ENCODE data around the gene DAB2IP.
"Not testable (repeated sequence)": the region's sequence is repeated elsewhere in the genome, so short reads cannot be mapped to it uniquely, and the experiment has no call there.

DAB2IP gene

GRCh38 chr9:121613009-121613752 lies 38.3 kb upstream of the DAB2IP start:
- no peaks in the 10 kb centered on the region for H3K9me3 ChIP-seq (ENCODE audit: low read length)
- no peak overlapping the region for H3K9ac ChIP-seq (ENCODE audit: low read length)
- H3K79me2 ChIP-seq (ENCODE audit: insufficient read depth, low read length) = no peaks in the 10 kb centered on the region
- no peak overlapping the region for H3K4me2 ChIP-seq (ENCODE audit: low read length)
- no peaks in the 10 kb centered on the region for H3F3A ChIP-seq (ENCODE audit: insufficient read depth, low read length)
- no peaks in the 10 kb centered on the region for H3K4me1 ChIP-seq (ENCODE audit: insufficient read depth, low read length, severe bottlenecking)
- no peak overlapping the region for H3K27ac ChIP-seq (ENCODE audit: low read depth, low read length, poor library complexity, severe bottlenecking)
- H2AFZ ChIP-seq (ENCODE audit: low read length) = no peak overlapping the region
- no peak for TF ChIP-seq EZH2 (IDR thresholded peaks at IDR 0.05; ENCODE audit: borderline replicate concordance, low read length)
- no peak for TF ChIP-seq CTCF (IDR thresholded peaks at IDR 0.05; ENCODE audit: low read length)
- no peaks in the 10 kb centered on the region; the same call in none of the 2 replicates for H3K27me3 ChIP-seq (ENCODE audit: insufficient read depth, low read length)
- H3K4me3 ChIP-seq (ENCODE audit: low read depth, low read length, poor library complexity, severe bottlenecking) = no peak overlapping the region
- H4K20me1 ChIP-seq (ENCODE audit: insufficient read depth, low read length) = no peaks in the 10 kb centered on the region
- H3K9me2 ChIP-seq (ENCODE audit: low read depth, low read length) = no peaks in the 10 kb centered on the region
- H3K36me3 ChIP-seq (ENCODE audit: insufficient read depth, low read length) = no peaks in the 10 kb centered on the region

GRCh38 chr9:121616123-121616755 lies 35.2 kb upstream of the DAB2IP start:
- Histone ChIP-seq H3K79me2 (ENCODE audit: insufficient read depth, low read length) (no peaks in the 10 kb centered on the region), H3K9me2 (ENCODE audit: low read depth, low read length) (no peaks in the 10 kb centered on the region), H2AFZ (ENCODE audit: low read length) (no peak overlapping the region), H3K36me3 (ENCODE audit: insufficient read depth, low read length) (no peaks in the 10 kb centered on the region), H3K4me3 (ENCODE audit: low read depth, low read length, poor library complexity, severe bottlenecking) (no peak overlapping the region), H3K4me2 (ENCODE audit: low read length) (no peak overlapping the region), H4K20me1 (ENCODE audit: insufficient read depth, low read length) (no peaks in the 10 kb centered on the region), H3K4me1 (ENCODE audit: insufficient read depth, low read length, severe bottlenecking) (no peaks in the 10 kb centered on the region), H3K27me3 (ENCODE audit: insufficient read depth, low read length) (no peaks in the 10 kb centered on the region; the same call in 1 of the 2 replicates), H3K9ac (ENCODE audit: low read length) (no peak overlapping the region), H3K27ac (ENCODE audit: low read depth, low read length, poor library complexity, severe bottlenecking) (no peak overlapping the region), H3F3A (ENCODE audit: insufficient read depth, low read length) (no peaks in the 10 kb centered on the region), H3K9me3 (ENCODE audit: low read length) (no peaks in the 10 kb centered on the region)
- TF ChIP-seq EZH2 (IDR thresholded peaks at IDR 0.05; ENCODE audit: borderline replicate concordance, low read length) (no peak), CTCF (IDR thresholded peaks at IDR 0.05; ENCODE audit: low read length) (no peak)

- Histone ChIP-seq H3K36me3 (ENCODE audit: insufficient read depth, low read length) (no peaks in the 10 kb centered on the region), H3K79me2 (ENCODE audit: insufficient read depth, low read length) (no peaks in the 10 kb centered on the region), H3K27ac (ENCODE audit: low read depth, low read length, poor library complexity, severe bottlenecking) (no peak overlapping the region), H3F3A (ENCODE audit: insufficient read depth, low read length) (no peaks in the 10 kb centered on the region), H3K4me2 (ENCODE audit: low read length) (no peak overlapping the region), H2AFZ (ENCODE audit: low read length) (no peak overlapping the region), H3K9ac (ENCODE audit: low read length) (no peak overlapping the region), H3K4me3 (ENCODE audit: low read depth, low read length, poor library complexity, severe bottlenecking) (no peak overlapping the region), H3K4me1 (ENCODE audit: insufficient read depth, low read length, severe bottlenecking) (no peaks in the 10 kb centered on the region), H3K9me3 (ENCODE audit: low read length) (no peaks in the 10 kb centered on the region), H4K20me1 (ENCODE audit: insufficient read depth, low read length) (no peaks in the 10 kb centered on the region), H3K27me3 (ENCODE audit: insufficient read depth, low read length) (no peaks in the 10 kb centered on the region; the same call in 1 of the 2 replicates), H3K9me2 (ENCODE audit: low read depth, low read length) (no peaks in the 10 kb centered on the region)
- no peak for TF ChIP-seq CTCF (IDR thresholded peaks at IDR 0.05; ENCODE audit: low read length)
- TF ChIP-seq EZH2 (IDR thresholded peaks at IDR 0.05; ENCODE audit: borderline replicate concordance, low read length) = no peak
Observed at GRCh38 chr9:121618504-121618903, 32.9 kb upstream of the DAB2IP start.

GRCh38 chr9:121618910-121619309 lies 32.5 kb upstream of the DAB2IP start:
- not testable (repeated sequence) for H3K9ac ChIP-seq (ENCODE audit: low read length); H3K4me2 ChIP-seq (ENCODE audit: low read length); H4K20me1 ChIP-seq (ENCODE audit: insufficient read depth, low read length); H3K79me2 ChIP-seq (ENCODE audit: insufficient read depth, low read length); H3K4me3 ChIP-seq (ENCODE audit: low read depth, low read length, poor library complexity, severe bottlenecking); H3K9me3 ChIP-seq (ENCODE audit: low read length); H3F3A ChIP-seq (ENCODE audit: insufficient read depth, low read length); H3K27me3 ChIP-seq (ENCODE audit: insufficient read depth, low read length); H3K36me3 ChIP-seq (ENCODE audit: insufficient read depth, low read length); H3K4me1 ChIP-seq (ENCODE audit: insufficient read depth, low read length, severe bottlenecking); H3K9me2 ChIP-seq (ENCODE audit: low read depth, low read length); H3K27ac ChIP-seq (ENCODE audit: low read depth, low read length, poor library complexity, severe bottlenecking); H2AFZ ChIP-seq (ENCODE audit: low read length)

Data from OCI-LY1 (cell line).